NB4 (cell line): ENCODE results near the gene HRNR.
"Not testable (repeated sequence)": the region's sequence is repeated elsewhere in the genome, so short reads cannot be mapped to it uniquely, and the experiment has no call there.

Experiments
- DNase-seq: peaks from one replicate; pipeline ENCODE4 v3.0.0; 2010; ENCODE audit warnings: low read depth
- H3K4me3 ChIP-seq: one replicate; pipeline ENCODE4 v1.5.1; 2011; ENCODE audit warnings: mild to moderate bottlenecking, low read depth, low read length, moderate library complexity
- CTCF ChIP-seq: IDR thresholded peaks from one replicate; pipeline ENCODE4 v1.5.1; 2012; ENCODE audit warnings: low read depth, low read length
- MAX ChIP-seq: IDR thresholded peaks from 2 replicates; pipeline ENCODE4 v1.6.1; 2011; ENCODE audit warnings: low read depth, low read length
- MYC ChIP-seq: IDR thresholded peaks from 2 replicates; pipeline ENCODE4 v1.6.1; 2011; ENCODE audit warnings: low read depth, low read length
- POLR2A ChIP-seq: IDR thresholded peaks from 2 replicates; pipeline ENCODE4 v1.6.1; 2011; ENCODE audit warnings: mild to moderate bottlenecking; ENCODE audit not compliant: insufficient read length; ENCODE audit errors: extremely low read depth

The HRNR gene

GRCh38 chr1:152224093-152224492, at the start of gene HRNR:
TSS of gene HRNR (minus strand) at chr1:152224193. CDS start at chr1:152223253, 940 bp downstream.
- TF ChIP-seq CTCF, result no peak
- no peak for TF ChIP-seq MAX
- TF ChIP-seq POLR2A, result no peak
- TF ChIP-seq MYC, result no peak
- no peak within 1 kb of the TSS for H3K4me3 ChIP-seq
- no peak for DNase-seq

GRCh38 chr1:152256394-152256793, 32.4 kb upstream of the HRNR start:
- not testable (repeated sequence) for H3K4me3 ChIP-seq, DNase-seq

- no peak for DNase-seq
- H3K4me3 ChIP-seq, result no peak overlapping the region
Observed at GRCh38 chr1:152252157-152252556, 28.2 kb upstream of the HRNR start.

GRCh38 chr1:152251391-152251790, 27.4 kb upstream of the HRNR start:
- DNase-seq, result no peak
- TF ChIP-seq MYC, result no peak
- no peak for TF ChIP-seq MAX
- no peak for TF ChIP-seq CTCF
- no peak for TF ChIP-seq POLR2A
- H3K4me3 ChIP-seq, result no peak overlapping the region

More at GRCh38 chr1:152252157-152252556, 28.2 kb upstream of the HRNR start:
- TF ChIP-seq CTCF (no peak), MAX (no peak), MYC (no peak), POLR2A (no peak)

- DNase-seq, result no peak
Observed at GRCh38 chr1:152247316-152247715, 23.3 kb upstream of the HRNR start.

GRCh38 chr1:152244576-152245273, 20.7 kb upstream of the HRNR start:
- TF ChIP-seq MYC (no peak), POLR2A (no peak), CTCF (no peak), MAX (no peak)
- no peak for DNase-seq
- H3K4me3 ChIP-seq, result no peak overlapping the region

More at GRCh38 chr1:152247316-152247715, 23.3 kb upstream of the HRNR start:
- H3K4me3 ChIP-seq, result no peak overlapping the region
- TF ChIP-seq POLR2A (no peak), CTCF (no peak), MYC (no peak), MAX (no peak)
